SHP77 (cell line): Measurements from ENCODE around the gene CXCL10.
A peak's percentile ranks its signal among the peaks of the same experiment; 100 is the strongest.
"Not testable (repeated sequence)": the region's sequence is repeated elsewhere in the genome, so short reads cannot be mapped to it uniquely, and the experiment has no call there.

Source experiments
- DNase-seq, 2 experiments: peaks; one replicate each; lab custom pipeline; 2025; lab: John Stamatoyannopoulos, UW

CXCL10 gene

DNA sequence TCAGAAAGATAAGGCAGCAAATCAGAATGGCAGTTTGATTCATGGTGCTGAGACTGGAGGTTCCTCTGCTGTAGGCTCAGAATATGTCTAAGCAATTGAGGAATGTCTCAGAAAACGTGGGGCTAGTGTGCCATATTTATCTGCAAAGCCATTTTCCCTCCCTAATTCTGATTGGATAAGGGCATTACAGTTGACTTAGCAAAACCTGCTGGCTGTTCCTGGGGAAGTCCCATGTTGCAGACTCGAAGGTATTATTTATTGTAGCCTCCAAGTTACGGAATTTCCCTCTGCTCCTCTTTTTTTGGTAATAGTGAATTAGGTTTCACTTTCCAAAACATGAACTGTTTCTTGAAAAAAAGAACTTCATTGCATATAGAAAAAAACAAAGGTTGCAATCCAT lies at the start of gene CXCL10:
Gene CXCL10 (minus strand): TSS at position 109 of the 400 bp plus-strand sequence. CDS start 66 bp downstream, at position 43.
- no peak for DNase-seq

GRCh38 chr4:76072760-76073159 lies 49.5 kb upstream of the CXCL10 start:
- DNase-seq, result no peak

DNA sequence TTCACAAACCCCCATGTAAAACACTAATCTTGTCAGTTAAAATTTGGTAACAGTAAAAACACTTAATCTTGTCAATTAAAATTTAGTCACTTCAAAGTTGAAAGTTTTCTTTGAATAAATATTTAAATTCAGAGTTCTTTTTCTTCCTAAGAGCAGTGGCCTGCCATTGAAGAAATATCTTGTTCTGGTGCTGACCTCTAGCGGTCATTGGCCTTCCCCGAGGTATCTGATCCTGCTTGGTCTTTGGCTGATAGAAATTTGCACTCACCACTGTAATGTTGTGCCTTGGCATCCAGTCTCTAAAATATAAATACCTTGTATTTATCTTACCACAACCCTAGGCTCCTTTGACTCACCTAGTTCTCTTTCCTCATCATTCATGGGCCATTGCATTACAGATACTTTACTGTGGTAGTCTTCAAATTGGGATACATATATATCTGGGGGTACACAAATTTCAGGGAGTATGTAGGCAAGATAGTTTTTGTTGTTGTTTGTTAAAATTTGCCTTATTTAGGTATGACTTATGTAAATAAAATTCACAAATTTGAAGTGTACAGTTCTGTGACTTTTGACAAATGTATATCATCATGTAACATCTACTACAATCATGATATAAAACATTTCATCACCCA lies 44.5 kb upstream of the CXCL10 start:
- peak; percentile 59 to 64 for DNase-seq

GRCh38 chr4:76066546-76066945 lies 43.2 kb upstream of the CXCL10 start:
- DNase-seq, result no peak

DNA sequence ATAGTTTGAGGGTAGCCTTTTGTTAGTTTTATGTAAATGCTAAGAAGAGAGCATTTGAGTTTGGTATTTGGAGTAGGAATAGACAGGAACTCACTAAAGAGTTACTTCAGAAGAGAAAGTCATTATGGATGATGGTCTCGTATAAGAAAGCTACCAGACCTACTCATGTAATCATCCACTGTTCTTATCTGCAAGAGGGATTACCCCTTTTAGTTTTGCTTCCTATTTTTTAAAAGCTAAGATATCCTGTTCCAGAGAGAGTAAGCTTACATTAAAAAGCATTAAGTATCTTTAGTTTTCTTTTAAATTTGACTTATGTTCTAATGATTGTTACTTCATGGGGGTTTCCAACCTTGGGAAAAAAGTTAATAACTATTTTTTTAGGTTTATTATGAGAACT lies 38.7 kb upstream of the CXCL10 start:
- DNase-seq, result no peak

- DNase-seq, result no peak
These were observed 38.1 kb upstream of the CXCL10 start for GRCh38 chr4:76061421-76061820.

DNA sequence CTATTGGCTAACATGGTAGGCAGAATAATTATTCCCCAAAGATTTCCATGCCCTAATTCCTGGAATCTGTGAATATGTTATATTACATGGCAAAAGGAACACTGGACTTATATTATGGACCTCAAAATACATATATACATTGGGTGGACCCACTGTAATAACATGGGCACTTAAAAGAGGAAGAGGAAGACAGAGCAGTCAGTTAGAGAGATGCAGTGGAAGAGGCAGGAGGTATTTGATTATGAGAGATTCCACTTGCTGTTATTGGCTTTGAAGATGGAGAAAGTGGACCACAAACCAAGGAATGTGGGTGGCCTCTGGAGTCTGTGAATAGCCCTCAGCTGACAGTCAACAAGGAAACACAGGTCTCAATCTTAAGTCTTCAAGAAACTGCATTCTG lies 37.2 kb upstream of the CXCL10 start:
- DNase-seq, result no peak

GRCh38 chr4:76059750-76060149 lies 36.5 kb upstream of the CXCL10 start:
- DNase-seq, result no peak

DNA sequence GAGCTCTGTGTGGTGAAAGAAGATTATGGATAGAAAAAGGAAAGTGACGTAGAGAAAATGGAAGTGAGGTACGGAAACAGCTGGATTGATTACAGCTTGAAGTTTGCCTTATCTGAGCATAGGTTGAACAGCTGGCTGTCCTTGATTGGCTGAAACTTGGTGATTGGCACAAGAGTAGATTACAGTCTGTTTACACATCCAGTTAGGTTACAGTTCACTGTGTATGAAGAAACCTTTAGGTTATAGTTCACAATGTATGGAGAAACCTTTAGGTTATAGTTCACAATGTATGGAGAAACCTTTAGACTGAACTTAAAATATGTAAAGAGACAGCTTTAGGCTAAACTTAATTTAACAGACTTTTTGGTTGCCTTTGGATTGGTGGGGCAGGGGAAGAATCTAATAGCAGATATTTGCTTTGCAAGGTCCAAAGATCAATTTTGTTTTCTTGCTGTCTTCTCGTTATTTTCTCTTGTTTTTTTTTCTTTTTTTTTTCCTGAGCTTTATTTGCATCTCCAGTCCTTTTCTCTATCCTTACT lies 35.7 kb upstream of the CXCL10 start:
- DNase-seq, result no peak

GRCh38 chr4:76058302-76058701 lies 35.0 kb upstream of the CXCL10 start:
- DNase-seq, result no peak

DNA sequence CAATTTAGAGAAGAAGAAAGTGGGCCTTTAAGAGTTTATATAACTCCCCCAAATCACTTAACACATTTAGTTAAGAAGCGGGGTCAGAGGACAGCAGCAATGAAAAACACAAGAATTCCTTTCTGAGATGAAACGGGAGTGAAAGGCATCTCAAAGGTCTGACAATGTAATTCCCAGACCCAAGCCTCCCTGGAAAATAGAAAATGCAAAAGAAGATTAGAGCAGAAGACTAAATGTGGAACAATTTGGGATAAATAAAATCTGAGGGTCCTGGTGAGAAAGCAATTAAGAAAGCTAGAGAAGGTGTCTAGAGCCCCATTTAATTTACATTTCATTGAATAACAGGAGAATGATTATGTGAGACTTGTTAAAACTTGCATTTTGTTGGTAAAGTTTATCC lies 32.1 kb upstream of the CXCL10 start:
- no peak for DNase-seq

- DNase-seq, result no peak
These were observed 31.7 kb upstream of the CXCL10 start for GRCh38 chr4:76055016-76055415.

- no peak for DNase-seq
These were observed 30.4 kb upstream of the CXCL10 start for GRCh38 chr4:76053730-76054129.

DNA sequence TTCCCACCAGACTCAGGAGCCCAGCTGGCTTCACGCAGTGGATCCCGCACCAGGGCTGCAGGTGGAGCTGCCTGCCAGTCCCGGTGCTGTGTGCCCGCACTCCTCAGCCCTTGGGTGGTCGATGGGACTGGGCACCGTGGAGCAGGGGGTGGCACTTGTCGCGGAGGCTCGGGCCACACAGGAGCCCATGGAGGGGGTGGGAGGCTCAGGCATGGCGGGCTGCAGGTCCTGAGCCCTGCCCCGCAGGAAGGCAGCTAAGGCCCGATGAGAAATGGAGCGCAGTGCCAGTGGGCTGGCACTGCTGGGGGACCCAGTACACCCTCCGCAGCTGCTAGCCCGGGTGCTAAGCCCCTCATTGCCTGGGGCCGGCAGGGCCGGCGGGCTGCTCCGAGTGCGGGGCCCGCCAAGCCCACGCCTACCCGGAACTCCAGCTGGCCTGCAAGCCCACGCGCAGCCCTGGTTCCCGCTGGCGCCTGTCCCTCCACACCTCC lies 27.3 kb upstream of the CXCL10 start:
- not testable (repeated sequence) for DNase-seq

- DNase-seq, result not testable (repeated sequence)
These were observed 26.6 kb upstream of the CXCL10 start for GRCh38 chr4:76049860-76050416.

- not testable (repeated sequence) for DNase-seq
These were observed 21.4 kb upstream of the CXCL10 start for GRCh38 chr4:76044686-76045085.

- not testable (repeated sequence) for DNase-seq
These were observed 20.0 kb upstream of the CXCL10 start for GRCh38 chr4:76043306-76043705.

DNA sequence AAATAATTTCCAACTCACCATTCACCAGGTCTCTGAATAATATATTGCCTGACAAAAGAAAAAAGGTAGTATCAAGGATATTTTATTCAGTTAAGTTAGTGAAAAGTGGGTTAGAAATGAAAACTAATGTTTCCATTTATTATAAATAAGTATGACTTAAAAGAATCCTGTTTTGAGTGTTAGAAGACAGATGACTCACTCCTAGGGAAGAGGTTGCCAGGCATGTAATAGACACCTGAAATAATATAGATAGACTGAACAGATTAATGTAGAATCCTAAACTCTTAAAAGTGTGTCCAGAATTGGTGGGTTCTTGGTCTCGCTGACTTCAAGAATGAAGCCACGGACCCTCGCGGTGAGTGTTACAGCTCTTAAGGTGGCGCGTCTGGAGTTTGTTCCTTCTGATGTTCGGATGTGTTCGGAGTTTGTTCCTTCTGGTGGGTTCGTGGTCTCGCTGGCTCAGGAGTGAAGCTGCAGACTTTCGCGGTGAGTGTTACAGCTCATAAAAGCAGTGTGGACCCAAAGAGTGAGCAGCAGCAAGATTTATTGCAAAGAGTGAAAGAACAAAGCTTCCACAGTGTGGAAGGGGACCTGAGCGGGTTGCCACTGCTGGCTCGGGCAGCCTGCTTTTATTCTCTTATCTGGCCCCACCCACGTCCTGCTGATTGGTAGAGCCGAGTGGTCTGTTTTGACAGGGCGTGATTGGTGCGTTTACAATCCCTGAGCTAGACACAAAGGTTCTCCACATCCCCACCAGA lies 19.1 kb upstream of the CXCL10 start:
- DNase-seq, result not testable (repeated sequence)

DNA sequence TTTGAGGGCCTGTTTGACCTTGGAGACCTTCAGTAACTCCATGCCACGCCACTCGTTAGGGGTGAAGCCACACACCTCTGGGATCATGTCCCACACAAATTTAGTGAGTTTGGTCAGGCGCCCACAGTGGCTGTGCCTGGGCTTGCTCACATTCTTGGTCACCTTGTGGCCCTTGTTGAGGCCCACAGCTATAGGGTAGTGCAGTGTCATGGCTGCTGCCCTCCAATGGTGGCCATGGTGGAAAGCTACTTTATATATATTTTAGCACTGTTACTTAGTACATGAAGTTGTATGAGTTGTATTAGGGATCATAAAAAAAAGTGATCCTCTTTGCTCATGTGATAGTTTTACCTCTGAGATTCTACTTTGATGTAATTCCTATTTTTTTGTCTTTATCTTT lies 13.6 kb upstream of the CXCL10 start:
- DNase-seq, result no peak

DNA sequence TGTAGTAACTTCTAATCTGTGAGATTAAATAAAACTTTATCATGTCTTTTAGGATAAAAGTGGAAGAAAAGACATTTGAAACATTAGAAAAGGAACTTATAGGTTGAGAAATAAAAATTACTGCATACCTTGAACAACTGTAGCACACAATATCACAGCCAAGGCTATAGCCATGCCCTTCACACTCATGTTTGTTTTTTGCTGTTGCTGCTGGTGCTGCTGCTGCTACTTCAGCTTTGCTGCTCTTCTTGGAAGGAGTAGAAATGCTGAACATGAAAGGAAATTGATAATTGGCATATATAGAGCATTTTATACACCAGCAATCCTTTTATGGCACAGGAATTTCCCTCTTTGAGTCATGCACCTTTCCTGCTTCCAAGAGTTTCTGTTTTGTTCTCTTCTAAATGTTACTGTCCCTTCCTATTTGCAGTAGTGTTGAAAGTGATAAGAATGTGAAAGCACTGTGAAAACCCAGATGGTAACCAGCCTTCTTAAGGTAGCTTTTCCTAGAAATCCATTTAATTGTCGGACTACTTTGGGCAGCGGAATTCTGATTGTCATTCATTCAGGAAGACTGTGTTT lies 12.6 kb upstream of the CXCL10 start, which contains the start of gene CXCL11:
Gene CXCL11 (minus strand): TSS at position 272 of the 582 bp plus-strand sequence. CDS start 83 bp downstream, at position 189.
- DNase-seq, result no peak

- DNase-seq, result no peak
These were observed 11.8 kb upstream of the CXCL10 start for GRCh38 chr4:76035141-76035540.

DNA sequence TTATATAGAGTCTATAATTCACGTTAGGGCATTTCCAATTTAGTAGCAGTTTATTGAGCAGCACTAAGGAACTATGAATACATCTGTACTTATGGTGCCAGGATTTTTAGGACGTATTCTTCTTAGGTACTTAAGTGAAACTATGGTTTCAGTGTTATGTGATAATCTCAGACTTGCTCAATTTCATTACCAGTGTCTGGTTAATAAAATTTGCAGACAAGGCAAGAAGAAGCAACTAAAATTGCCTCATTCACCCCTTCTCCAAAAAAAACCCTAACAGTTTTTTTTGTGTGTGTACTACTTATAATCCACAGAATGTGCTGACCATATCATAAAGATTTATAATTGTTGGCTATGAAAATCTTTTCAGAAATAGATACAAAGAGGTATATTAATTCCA lies 6.0 kb upstream of the CXCL10 start:
- no peak for DNase-seq
